Measurements from ENCODE around the gene GUCY2D.
A peak's percentile ranks its signal among the peaks of the same experiment; 100 is the strongest.

GUCY2D gene

DNA sequence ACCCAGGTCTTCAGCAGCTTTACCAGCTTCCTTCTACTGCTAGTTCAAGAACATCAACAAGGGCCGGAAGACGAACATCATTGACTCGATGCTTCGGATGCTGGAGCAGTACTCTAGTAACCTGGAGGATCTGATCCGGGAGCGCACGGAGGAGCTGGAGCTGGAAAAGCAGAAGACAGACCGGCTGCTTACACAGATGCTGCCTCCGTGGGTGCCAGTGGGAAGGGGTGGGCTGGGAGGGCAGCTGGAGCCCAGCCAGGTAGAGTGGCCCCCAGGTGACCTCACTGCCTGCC is 12.1 kb downstream of the GUCY2D start:
- no peaks in the 10 kb centered on the region for H3K9me3 ChIP-seq (ENCODE audit: control insufficient read depth, low read length)
- H3K27me3 ChIP-seq (ENCODE audit: control insufficient read depth, insufficient read depth, low read length): no peaks in the 10 kb centered on the region
- no peaks in the 10 kb centered on the region for H3K36me3 ChIP-seq (ENCODE audit: control insufficient read depth, insufficient read depth, low read length)
- H3K79me2 ChIP-seq: no peaks in the 10 kb centered on the region
- H3K4me1 ChIP-seq: peaks cover 8% of the 10 kb centered on the region
- H2AFZ ChIP-seq: no peak overlapping the region
- H3K9ac ChIP-seq: no peak overlapping the region
- H3K4me2 ChIP-seq (ENCODE audit: low read length): no peak overlapping the region
- H3K4me3 ChIP-seq (ENCODE audit: low read depth, low read length): no peak overlapping the region
- no peak overlapping the region for H3K27ac ChIP-seq
- TF ChIP-seq, protein P1, sequence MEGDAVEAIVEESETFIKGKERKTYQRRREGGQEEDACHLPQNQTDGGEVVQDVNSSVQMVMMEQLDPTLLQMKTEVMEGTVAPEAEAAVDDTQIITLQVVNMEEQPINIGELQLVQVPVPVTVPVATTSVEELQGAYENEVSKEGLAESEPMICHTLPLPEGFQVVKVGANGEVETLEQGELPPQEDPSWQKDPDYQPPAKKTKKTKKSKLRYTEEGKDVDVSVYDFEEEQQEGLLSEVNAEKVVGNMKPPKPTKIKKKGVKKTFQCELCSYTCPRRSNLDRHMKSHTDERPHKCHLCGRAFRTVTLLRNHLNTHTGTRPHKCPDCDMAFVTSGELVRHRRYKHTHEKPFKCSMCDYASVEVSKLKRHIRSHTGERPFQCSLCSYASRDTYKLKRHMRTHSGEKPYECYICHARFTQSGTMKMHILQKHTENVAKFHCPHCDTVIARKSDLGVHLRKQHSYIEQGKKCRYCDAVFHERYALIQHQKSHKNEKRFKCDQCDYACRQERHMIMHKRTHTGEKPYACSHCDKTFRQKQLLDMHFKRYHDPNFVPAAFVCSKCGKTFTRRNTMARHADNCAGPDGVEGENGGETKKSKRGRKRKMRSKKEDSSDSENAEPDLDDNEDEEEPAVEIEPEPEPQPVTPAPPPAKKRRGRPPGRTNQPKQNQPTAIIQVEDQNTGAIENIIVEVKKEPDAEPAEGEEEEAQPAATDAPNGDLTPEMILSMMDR (IDR thresholded peaks at IDR 0.05): no peak

DNA sequence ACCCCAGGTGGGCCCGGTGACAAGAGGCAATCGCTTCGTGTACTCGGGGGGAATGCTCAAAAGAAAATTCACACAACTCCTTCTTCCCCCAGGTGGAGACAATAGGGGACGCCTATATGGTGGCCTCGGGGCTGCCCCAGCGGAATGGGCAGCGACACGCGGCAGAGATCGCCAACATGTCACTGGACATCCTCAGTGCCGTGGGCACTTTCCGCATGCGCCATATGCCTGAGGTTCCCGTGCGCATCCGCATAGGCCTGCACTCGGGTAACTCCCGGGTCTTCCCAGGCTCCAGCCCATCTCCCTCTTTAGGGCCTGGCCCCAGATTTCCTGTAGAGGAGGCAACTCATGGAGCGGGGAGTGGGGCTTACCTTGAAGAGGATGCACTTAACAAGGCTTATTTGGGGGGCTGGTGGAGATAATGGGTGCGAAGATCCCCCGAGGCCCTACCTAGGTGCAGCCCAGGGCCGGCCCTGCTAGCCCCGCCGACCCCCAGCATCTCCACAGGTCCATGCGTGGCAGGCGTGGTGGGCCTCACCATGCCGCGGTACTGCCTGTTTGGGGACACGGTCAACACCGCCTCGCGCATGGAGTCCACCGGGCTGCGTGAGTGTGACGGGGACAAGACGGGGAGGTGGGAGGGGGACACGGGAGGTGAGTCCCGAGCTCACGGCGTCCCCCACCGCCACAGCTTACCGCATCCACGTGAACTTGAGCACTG is 13.0 kb downstream of the GUCY2D start:
- Histone ChIP-seq H3K79me2 (no peaks in the 10 kb centered on the region), H3K4me1 (peaks cover 8% of the 10 kb centered on the region), H2AFZ (peak overlapping the region; percentile 61), H3K9ac (no peak overlapping the region), H3K27ac (no peak overlapping the region), H3K4me2 (ENCODE audit: low read length) (peak overlapping the region; percentile 92), H3K36me3 (ENCODE audit: control insufficient read depth, insufficient read depth, low read length) (no peaks in the 10 kb centered on the region), H3K9me3 (ENCODE audit: control insufficient read depth, low read length) (no peaks in the 10 kb centered on the region), H3K27me3 (ENCODE audit: control insufficient read depth, insufficient read depth, low read length) (no peaks in the 10 kb centered on the region), H3K4me3 (ENCODE audit: low read depth, low read length) (no peak overlapping the region)
- TF ChIP-seq, protein P1 (IDR thresholded peaks at IDR 0.05): no peak

DNA sequence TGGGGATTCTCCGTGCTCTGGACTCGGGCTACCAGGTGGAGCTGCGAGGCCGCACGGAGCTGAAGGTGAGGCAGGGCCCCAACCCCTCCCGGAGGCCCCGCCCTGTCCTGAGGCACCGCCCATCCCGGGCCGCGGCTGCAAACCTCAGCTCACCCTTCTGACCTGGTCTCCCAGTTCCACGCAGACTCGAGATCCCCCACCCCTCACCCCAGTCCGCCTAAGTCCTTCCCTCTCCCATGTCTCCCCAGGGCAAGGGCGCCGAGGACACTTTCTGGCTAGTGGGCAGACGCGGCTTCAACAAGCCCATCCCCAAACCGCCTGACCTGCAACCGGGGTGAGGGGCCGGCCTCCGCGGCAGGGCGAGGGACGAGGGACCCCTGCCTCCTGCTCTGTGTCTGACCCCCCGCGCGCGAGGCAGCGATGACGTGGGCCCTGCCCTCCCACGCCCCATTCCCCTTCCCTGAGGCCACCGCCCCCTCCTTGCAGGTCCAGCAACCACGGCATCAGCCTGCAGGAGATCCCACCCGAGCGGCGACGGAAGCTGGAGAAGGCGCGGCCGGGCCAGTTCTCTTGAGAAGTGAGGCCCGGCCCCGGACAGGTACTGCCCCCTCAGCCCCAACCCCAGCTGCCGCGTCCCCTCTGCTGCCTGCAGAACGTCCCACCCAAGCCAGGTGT is 13.7 kb downstream of the GUCY2D start:
- no peak overlapping the region for H3K27ac ChIP-seq
- H3K27me3 ChIP-seq (ENCODE audit: control insufficient read depth, insufficient read depth, low read length): no peaks in the 10 kb centered on the region
- peaks cover 8% of the 10 kb centered on the region for H3K4me1 ChIP-seq
- H2AFZ ChIP-seq: peak overlapping the region; percentile 61
- H3K79me2 ChIP-seq: no peaks in the 10 kb centered on the region
- H3K4me2 ChIP-seq (ENCODE audit: low read length): peak overlapping the region; percentile 92
- H3K9ac ChIP-seq: no peak overlapping the region
- no peaks in the 10 kb centered on the region for H3K36me3 ChIP-seq (ENCODE audit: control insufficient read depth, insufficient read depth, low read length)
- TF ChIP-seq, protein P1 (IDR thresholded peaks at IDR 0.05): no peak
- no peaks in the 10 kb centered on the region for H3K9me3 ChIP-seq (ENCODE audit: control insufficient read depth, low read length)
- peak overlapping the region; percentile 52 for H3K4me3 ChIP-seq (ENCODE audit: low read depth, low read length)

DNA sequence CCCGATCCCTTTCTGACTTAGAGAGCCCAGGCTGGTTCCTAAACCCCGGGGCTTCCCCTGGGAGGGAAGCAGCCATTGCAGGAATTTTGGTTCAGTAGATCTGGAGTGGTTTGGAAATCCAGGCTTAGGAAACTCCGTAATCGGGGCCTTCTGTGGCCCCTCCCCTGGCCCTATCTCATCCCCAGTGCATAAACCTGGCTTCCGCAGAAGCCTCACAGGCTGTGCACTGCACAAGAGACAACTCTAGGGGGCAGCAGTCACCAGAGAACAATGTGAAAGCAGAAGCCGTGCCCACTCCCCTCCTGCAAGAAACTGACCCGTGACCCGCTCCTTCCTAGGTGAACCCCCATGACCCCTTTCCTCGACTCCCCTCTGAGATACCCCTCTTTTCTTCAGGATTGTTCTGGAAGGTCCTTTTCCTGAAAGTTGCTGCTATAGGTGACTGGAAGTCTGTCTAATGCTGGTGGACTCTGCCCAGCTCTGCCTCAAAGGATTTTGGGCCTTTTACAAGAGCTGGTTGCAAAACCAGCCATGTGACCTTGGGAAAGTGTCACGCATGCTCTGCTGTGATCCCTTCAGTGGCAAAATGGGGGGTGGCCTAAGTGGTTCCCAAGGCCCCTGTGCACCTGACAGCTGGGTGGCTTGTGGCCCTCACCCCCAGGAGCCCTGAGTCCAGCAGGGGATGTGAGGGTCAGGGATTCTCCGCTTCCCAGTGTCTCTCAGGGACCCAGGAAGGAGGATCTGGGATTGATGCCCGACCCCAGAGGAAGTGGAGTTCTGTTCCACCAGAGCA is 14.4 kb downstream of the GUCY2D start:
- Histone ChIP-seq H2AFZ (peak overlapping the region; percentile 61), H3K36me3 (ENCODE audit: control insufficient read depth, insufficient read depth, low read length) (no peaks in the 10 kb centered on the region), H3K4me2 (ENCODE audit: low read length) (peak overlapping the region; percentile 92), H3K9ac (no peak overlapping the region), H3K4me1 (peaks cover 8% of the 10 kb centered on the region), H3K4me3 (ENCODE audit: low read depth, low read length) (peak overlapping the region; percentile 52), H3K27ac (no peak overlapping the region), H3K27me3 (ENCODE audit: control insufficient read depth, insufficient read depth, low read length) (no peaks in the 10 kb centered on the region), H3K9me3 (ENCODE audit: control insufficient read depth, low read length) (no peaks in the 10 kb centered on the region), H3K79me2 (no peaks in the 10 kb centered on the region)
- TF ChIP-seq, protein P1 (IDR thresholded peaks at IDR 0.05): peak; percentile 31

Data from parathyroid adenoma (tissue), 2 donors.